Ishikawa (cell line): Measurements from ENCODE around the gene IMMP2L.
A peak's percentile ranks its signal among the peaks of the same experiment; 100 is the strongest.

Source experiments
- CEBPB ChIP-seq: IDR thresholded peaks from 2 replicates; pipeline ENCODE4 v1.6.1; 2012
- CREB1 ChIP-seq: IDR thresholded peaks from 2 replicates; pipeline ENCODE4 v1.6.1; 2012; ENCODE audit warnings: low read depth
- EP300 ChIP-seq: IDR thresholded peaks from 2 replicates; pipeline ENCODE4 v1.6.1; 2012; ENCODE audit warnings: borderline replicate concordance
- FOXM1 ChIP-seq: IDR thresholded peaks from 2 replicates; pipeline ENCODE4 v1.6.1; 2012; ENCODE audit warnings: low read depth, borderline replicate concordance
- MAX ChIP-seq: IDR thresholded peaks from 2 replicates; pipeline ENCODE4 v1.6.1; 2012
- NFIC ChIP-seq: IDR thresholded peaks from 2 replicates; pipeline ENCODE4 v1.6.1; 2012
- RAD21 ChIP-seq: IDR thresholded peaks from 2 replicates; pipeline ENCODE4 v1.6.1; 2012; ENCODE audit warnings: low read depth
- REST ChIP-seq: IDR thresholded peaks from 2 replicates; pipeline ENCODE4 v1.6.1; 2012; ENCODE audit warnings: low read depth, mild to moderate bottlenecking
- TAF1 ChIP-seq: IDR thresholded peaks from 2 replicates; pipeline ENCODE4 v1.6.1; 2012; ENCODE audit warnings: low read depth, mild to moderate bottlenecking
- TCF12 ChIP-seq: IDR thresholded peaks from 2 replicates; pipeline ENCODE4 v1.6.1; 2012; ENCODE audit warnings: low read depth
- USF1 ChIP-seq: IDR thresholded peaks from 2 replicates; pipeline ENCODE4 v1.6.1; 2012
- YY1 ChIP-seq: IDR thresholded peaks from 2 replicates; pipeline ENCODE4 v1.6.1; 2012; ENCODE audit warnings: low read depth
- ZBTB7A ChIP-seq: IDR thresholded peaks from 2 replicates; pipeline ENCODE4 v1.6.1; 2012; ENCODE audit warnings: low read depth

GRCh38 chr7:111266613-111267012 is 295.7 kb downstream of the IMMP2L start:
- no peak for TF ChIP-seq RAD21
- no peak for TF ChIP-seq REST
- peak; percentile 90 for TF ChIP-seq CEBPB
- no peak for TF ChIP-seq NFIC
- no peak for TF ChIP-seq FOXM1
- TF ChIP-seq CREB1, result no peak
- peak; percentile 34; the same call in 1 of the 2 replicates for TF ChIP-seq MAX
- TF ChIP-seq EP300, result no peak
- no peak for TF ChIP-seq YY1
- no peak for TF ChIP-seq ZBTB7A
- TF ChIP-seq TAF1, result no peak
- TF ChIP-seq TCF12, result no peak
- no peak for TF ChIP-seq USF1
